ENCODE results near the gene EGF. TPM values are rescaled to one million over a fixed set of nuclear protein-coding genes. Genes with fewer than 3 reads are reported as not detected.
"Not testable (repeated sequence)": the region's sequence is repeated elsewhere in the genome, so short reads cannot be mapped to it uniquely, and the experiment has no call there.

EGF gene
- polyA plus RNA-seq, 2 donors, result 0.10 to 0.25 TPM

DNA sequence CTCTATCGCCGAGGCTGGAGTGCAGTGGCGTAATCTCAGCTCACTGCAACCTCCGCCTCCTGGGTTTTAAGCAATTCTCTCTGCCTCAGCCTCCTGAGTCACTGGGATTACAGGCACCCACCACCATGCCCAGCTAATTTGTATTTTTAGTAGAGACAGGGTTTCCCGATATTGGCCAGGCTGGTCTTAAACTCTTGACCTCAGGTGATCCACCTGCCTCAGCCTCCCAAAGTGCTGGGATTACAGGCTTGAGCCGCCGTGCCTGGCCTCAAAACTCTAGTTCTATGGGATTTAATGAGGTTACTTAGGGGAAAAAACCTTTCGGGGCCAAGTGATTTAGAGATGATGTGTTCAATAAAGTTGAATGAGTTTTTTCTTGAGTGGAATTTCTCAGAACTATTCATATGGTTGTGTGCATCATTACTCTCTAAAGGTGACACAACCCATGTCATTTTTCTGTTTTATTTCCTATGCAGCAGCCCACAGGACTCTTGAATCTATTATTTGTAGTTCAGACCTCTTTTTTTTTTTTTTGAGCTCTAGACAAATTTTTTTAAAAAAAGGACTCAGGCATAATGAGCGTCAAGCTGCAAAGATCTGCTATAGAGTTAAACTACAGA is 36.5 kb downstream of the EGF start:
- H3K4me3 ChIP-seq (ENCODE audit: low read depth in 1 of 2, low read length in 2 of 2); H3K4me1 ChIP-seq (ENCODE audit: control insufficient read depth in 2 of 2, insufficient read depth in 2 of 2, low read length in 1 of 2); H3K36me3 ChIP-seq (ENCODE audit: control insufficient read depth in 2 of 2, insufficient read depth in 2 of 2, low read length in 1 of 2); H3K27ac ChIP-seq (ENCODE audit: low read depth in 2 of 2, low read length in 1 of 2); H3K9me3 ChIP-seq (ENCODE audit: control insufficient read depth in 2 of 2, insufficient read depth in 1 of 2, low read depth in 1 of 2, low read length in 1 of 2); H3K27me3 ChIP-seq (ENCODE audit: control insufficient read depth in 1 of 2, insufficient read depth in 2 of 2, low read length in 2 of 2): not testable (repeated sequence)
- WGBS, 2 donors, result 89 to 94% methylated on average over 9 of the region's 9 CpGs

GRCh38 chr4:109952612-109953011 is 39.9 kb downstream of the EGF start:
- 60 to 83% methylated on average over 1 of the region's 1 CpG for WGBS, 2 donors
- Histone ChIP-seq H3K27ac (ENCODE audit: low read depth in 2 of 2, low read length in 1 of 2) (no peak overlapping the region), H3K4me1 (ENCODE audit: control insufficient read depth in 2 of 2, insufficient read depth in 2 of 2, low read length in 1 of 2) (no peaks in the 10 kb centered on the region), H3K27me3 (ENCODE audit: control insufficient read depth in 1 of 2, insufficient read depth in 2 of 2, low read length in 2 of 2) (no peaks in the 10 kb centered on the region), H3K36me3 (ENCODE audit: control insufficient read depth in 2 of 2, insufficient read depth in 2 of 2, low read length in 1 of 2) (no peaks in the 10 kb centered on the region), H3K4me3 (ENCODE audit: low read depth in 1 of 2, low read length in 2 of 2) (no peak overlapping the region), H3K9me3 (ENCODE audit: control insufficient read depth in 2 of 2, insufficient read depth in 1 of 2, low read depth in 1 of 2, low read length in 1 of 2) (no peaks in the 10 kb centered on the region)

DNA sequence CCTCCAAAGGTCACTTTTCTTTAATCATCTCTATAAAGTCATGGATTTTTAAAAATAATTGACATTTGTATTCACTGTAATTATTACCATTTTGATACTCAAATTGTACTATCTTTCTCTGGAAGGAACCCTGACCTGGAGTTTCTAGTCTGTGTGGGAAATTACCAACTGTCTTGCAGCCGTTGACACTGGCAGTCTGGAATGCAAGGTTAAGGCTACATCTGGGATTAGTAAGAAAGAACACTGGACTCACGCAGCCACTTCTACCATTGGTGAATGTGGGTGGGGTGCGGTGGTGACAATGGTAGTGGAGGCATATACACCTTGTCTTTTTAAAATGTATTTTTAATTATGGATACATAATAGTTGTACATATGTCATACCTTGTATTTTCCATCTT is 40.9 kb downstream of the EGF start:
- no peak overlapping the region for H3K4me3 ChIP-seq (ENCODE audit: low read depth in 1 of 2, low read length in 2 of 2)
- H3K9me3 ChIP-seq (ENCODE audit: control insufficient read depth in 2 of 2, insufficient read depth in 1 of 2, low read depth in 1 of 2, low read length in 1 of 2), result no peaks in the 10 kb centered on the region
- WGBS, 2 donors, result 73 to 85% methylated on average over 3 of the region's 3 CpGs
- H3K36me3 ChIP-seq (ENCODE audit: control insufficient read depth in 2 of 2, insufficient read depth in 2 of 2, low read length in 1 of 2), result no peaks in the 10 kb centered on the region
- no peaks in the 10 kb centered on the region for H3K27me3 ChIP-seq (ENCODE audit: control insufficient read depth in 1 of 2, insufficient read depth in 2 of 2, low read length in 2 of 2)
- H3K27ac ChIP-seq (ENCODE audit: low read depth in 2 of 2, low read length in 1 of 2), result no peak overlapping the region
- no peaks in the 10 kb centered on the region for H3K4me1 ChIP-seq (ENCODE audit: control insufficient read depth in 2 of 2, insufficient read depth in 2 of 2, low read length in 1 of 2)

DNA sequence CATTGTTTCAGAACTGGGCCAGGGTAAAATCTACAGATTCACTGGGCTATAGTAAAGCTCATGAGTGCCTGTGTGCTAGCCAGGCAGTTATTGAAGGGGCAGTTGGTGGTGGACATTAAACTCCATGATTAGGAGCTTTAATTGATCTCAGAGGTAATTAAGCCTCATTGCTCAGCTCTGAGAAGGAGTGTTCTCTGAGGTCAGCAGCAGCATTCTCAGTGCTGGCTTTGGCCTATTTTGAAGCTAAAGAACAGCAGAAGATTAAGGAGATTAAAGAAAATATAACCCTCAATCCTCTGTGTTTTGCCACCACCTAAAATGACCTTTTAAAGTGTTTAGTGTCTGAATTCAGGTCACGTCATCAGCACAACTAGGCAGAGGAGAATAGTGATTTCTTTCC is 42.5 kb downstream of the EGF start:
- Histone ChIP-seq H3K36me3 (ENCODE audit: control insufficient read depth in 2 of 2, insufficient read depth in 2 of 2, low read length in 1 of 2) (no peaks in the 10 kb centered on the region), H3K4me1 (ENCODE audit: control insufficient read depth in 2 of 2, insufficient read depth in 2 of 2, low read length in 1 of 2) (no peaks in the 10 kb centered on the region), H3K4me3 (ENCODE audit: low read depth in 1 of 2, low read length in 2 of 2) (no peak overlapping the region), H3K27ac (ENCODE audit: low read depth in 2 of 2, low read length in 1 of 2) (no peak overlapping the region), H3K27me3 (ENCODE audit: control insufficient read depth in 1 of 2, insufficient read depth in 2 of 2, low read length in 2 of 2) (no peaks in the 10 kb centered on the region), H3K9me3 (ENCODE audit: control insufficient read depth in 2 of 2, insufficient read depth in 1 of 2, low read depth in 1 of 2, low read length in 1 of 2) (no peaks in the 10 kb centered on the region)
- 92 to 96% methylated on average over 1 of the region's 1 CpG for WGBS, 2 donors

- Histone ChIP-seq H3K4me3 (ENCODE audit: low read depth in 1 of 2, low read length in 2 of 2) (no peak overlapping the region), H3K27ac (ENCODE audit: low read depth in 2 of 2, low read length in 1 of 2) (no peak overlapping the region), H3K9me3 (ENCODE audit: control insufficient read depth in 2 of 2, insufficient read depth in 1 of 2, low read depth in 1 of 2, low read length in 1 of 2) (no peaks in the 10 kb centered on the region), H3K27me3 (ENCODE audit: control insufficient read depth in 1 of 2, insufficient read depth in 2 of 2, low read length in 2 of 2) (no peaks in the 10 kb centered on the region), H3K4me1 (ENCODE audit: control insufficient read depth in 2 of 2, insufficient read depth in 2 of 2, low read length in 1 of 2) (no peaks in the 10 kb centered on the region), H3K36me3 (ENCODE audit: control insufficient read depth in 2 of 2, insufficient read depth in 2 of 2, low read length in 1 of 2) (no peaks in the 10 kb centered on the region)
- WGBS, 2 donors, result 90 to 91% methylated on average over 2 of the region's 2 CpGs
These were observed 44.5 kb downstream of the EGF start for GRCh38 chr4:109957227-109957626.

DNA sequence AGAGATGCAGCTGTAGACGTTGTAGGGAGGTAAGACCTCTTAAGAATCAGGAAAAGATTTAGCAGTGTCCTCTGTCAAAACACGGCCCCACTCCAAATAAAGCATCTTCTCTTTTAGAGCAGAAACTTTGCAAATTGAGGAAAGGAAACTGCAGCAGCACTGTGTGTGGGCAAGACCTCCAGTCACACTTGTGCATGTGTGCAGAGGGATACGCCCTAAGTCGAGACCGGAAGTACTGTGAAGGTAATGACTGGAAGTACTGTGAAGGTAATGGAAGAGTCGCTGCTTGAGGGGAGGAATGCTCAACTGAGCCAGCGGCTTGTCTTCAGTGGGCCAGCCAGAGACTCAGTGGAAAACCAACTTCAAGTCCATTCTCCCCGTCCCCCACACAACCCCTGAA is 46.5 kb downstream of the EGF start:
- Histone ChIP-seq H3K4me1 (ENCODE audit: control insufficient read depth in 2 of 2, insufficient read depth in 2 of 2, low read length in 1 of 2) (no peaks in the 10 kb centered on the region), H3K4me3 (ENCODE audit: low read depth in 1 of 2, low read length in 2 of 2) (no peak overlapping the region), H3K27me3 (ENCODE audit: control insufficient read depth in 1 of 2, insufficient read depth in 2 of 2, low read length in 2 of 2) (no peaks in the 10 kb centered on the region), H3K36me3 (ENCODE audit: control insufficient read depth in 2 of 2, insufficient read depth in 2 of 2, low read length in 1 of 2) (no peaks in the 10 kb centered on the region), H3K9me3 (ENCODE audit: control insufficient read depth in 2 of 2, insufficient read depth in 1 of 2, low read depth in 1 of 2, low read length in 1 of 2) (no peaks in the 10 kb centered on the region), H3K27ac (ENCODE audit: low read depth in 2 of 2, low read length in 1 of 2) (no peak overlapping the region)
- WGBS, 2 donors, result 89 to 90% methylated on average over 8 of the region's 8 CpGs

DNA sequence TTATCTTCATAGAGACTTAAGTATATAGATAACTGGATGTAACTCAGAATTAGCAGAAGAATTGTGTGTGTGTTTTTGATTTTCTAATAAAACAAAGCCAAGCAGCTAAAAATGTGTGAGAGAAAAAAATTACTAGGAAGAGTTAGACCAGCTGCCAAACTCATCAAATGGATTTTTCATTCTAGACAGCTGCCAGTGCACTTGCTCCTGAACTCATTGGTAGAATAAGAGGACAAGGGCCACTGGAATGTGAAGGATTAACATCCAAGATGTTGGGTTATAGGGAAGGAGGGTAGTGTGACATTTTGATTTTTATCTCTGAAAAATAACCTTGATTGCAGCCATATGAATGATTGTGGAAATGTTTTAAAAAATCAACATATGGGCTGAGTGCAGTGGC is 49.7 kb downstream of the EGF start:
- no peak overlapping the region for H3K4me3 ChIP-seq (ENCODE audit: low read depth in 1 of 2, low read length in 2 of 2)
- H3K9me3 ChIP-seq (ENCODE audit: control insufficient read depth in 2 of 2, insufficient read depth in 1 of 2, low read depth in 1 of 2, low read length in 1 of 2), result no peaks in the 10 kb centered on the region

GRCh38 chr4:109966891-109967481 is 54.3 kb downstream of the EGF start:
- Histone ChIP-seq H3K4me1 (ENCODE audit: control insufficient read depth in 2 of 2, insufficient read depth in 2 of 2, low read length in 1 of 2) (no peaks in the 10 kb centered on the region), H3K36me3 (ENCODE audit: control insufficient read depth in 2 of 2, insufficient read depth in 2 of 2, low read length in 1 of 2) (no peaks in the 10 kb centered on the region), H3K27me3 (ENCODE audit: control insufficient read depth in 1 of 2, insufficient read depth in 2 of 2, low read length in 2 of 2) (no peaks in the 10 kb centered on the region), H3K4me3 (ENCODE audit: low read depth in 1 of 2, low read length in 2 of 2) (no peak overlapping the region), H3K27ac (ENCODE audit: low read depth in 2 of 2, low read length in 1 of 2) (no peak overlapping the region), H3K9me3 (ENCODE audit: control insufficient read depth in 2 of 2, insufficient read depth in 1 of 2, low read depth in 1 of 2, low read length in 1 of 2) (no peaks in the 10 kb centered on the region)
- 65 to 71% methylated on average over 2 of the region's 2 CpGs for WGBS, 2 donors

More for the DNA sequence above, 49.7 kb downstream of the EGF start:
- no peaks in the 10 kb centered on the region for H3K27me3 ChIP-seq (ENCODE audit: control insufficient read depth in 1 of 2, insufficient read depth in 2 of 2, low read length in 2 of 2)
- H3K36me3 ChIP-seq (ENCODE audit: control insufficient read depth in 2 of 2, insufficient read depth in 2 of 2, low read length in 1 of 2), result no peaks in the 10 kb centered on the region
- no peaks in the 10 kb centered on the region for H3K4me1 ChIP-seq (ENCODE audit: control insufficient read depth in 2 of 2, insufficient read depth in 2 of 2, low read length in 1 of 2)
- H3K27ac ChIP-seq (ENCODE audit: low read depth in 2 of 2, low read length in 1 of 2), result no peak overlapping the region

- Histone ChIP-seq H3K27me3 (ENCODE audit: control insufficient read depth in 1 of 2, insufficient read depth in 2 of 2, low read length in 2 of 2) (no peaks in the 10 kb centered on the region), H3K9me3 (ENCODE audit: control insufficient read depth in 2 of 2, insufficient read depth in 1 of 2, low read depth in 1 of 2, low read length in 1 of 2) (no peaks in the 10 kb centered on the region), H3K4me3 (ENCODE audit: low read depth in 1 of 2, low read length in 2 of 2) (no peak overlapping the region), H3K4me1 (ENCODE audit: control insufficient read depth in 2 of 2, insufficient read depth in 2 of 2, low read length in 1 of 2) (no peaks in the 10 kb centered on the region), H3K36me3 (ENCODE audit: control insufficient read depth in 2 of 2, insufficient read depth in 2 of 2, low read length in 1 of 2) (no peaks in the 10 kb centered on the region), H3K27ac (ENCODE audit: low read depth in 2 of 2, low read length in 1 of 2) (peak overlapping the region; percentile 78 to 79)
- WGBS, 2 donors, result 61 to 67% methylated on average over 5 of the region's 5 CpGs
These were observed 55.3 kb downstream of the EGF start for GRCh38 chr4:109967798-109968520.

- Histone ChIP-seq H3K4me1 (ENCODE audit: control insufficient read depth in 2 of 2, insufficient read depth in 2 of 2, low read length in 1 of 2) (no peaks in the 10 kb centered on the region), H3K36me3 (ENCODE audit: control insufficient read depth in 2 of 2, insufficient read depth in 2 of 2, low read length in 1 of 2) (no peaks in the 10 kb centered on the region), H3K9me3 (ENCODE audit: control insufficient read depth in 2 of 2, insufficient read depth in 1 of 2, low read depth in 1 of 2, low read length in 1 of 2) (no peaks in the 10 kb centered on the region), H3K27ac (ENCODE audit: low read depth in 2 of 2, low read length in 1 of 2) (peak overlapping the region in 1 of 2 donors; percentile 14), H3K4me3 (ENCODE audit: low read depth in 1 of 2, low read length in 2 of 2) (no peak overlapping the region), H3K27me3 (ENCODE audit: control insufficient read depth in 1 of 2, insufficient read depth in 2 of 2, low read length in 2 of 2) (no peaks in the 10 kb centered on the region)
- WGBS, 2 donors, result 85 to 88% methylated on average over 3 of the region's 3 CpGs
These were observed 56.4 kb downstream of the EGF start for GRCh38 chr4:109969087-109969486.
